GM18861 (cell line): ENCODE data around the gene ZNF160.
"Not testable (repeated sequence)": the region's sequence is repeated elsewhere in the genome, so short reads cannot be mapped to it uniquely, and the experiment has no call there.

Source experiments
- ATAC-seq: cut with Tn5 transposase; IDR thresholded peaks from one replicate; pipeline ENCODE4 v1.9.1; 2021; ENCODE audit not compliant: unreplicated experiment

Gene ZNF160

GRCh38 chr19:53092723-53093122 lies 10.5 kb downstream of the ZNF160 start:
- ATAC-seq, result no peak

- ATAC-seq, result no peak
These were observed 11.6 kb downstream of the ZNF160 start for GRCh38 chr19:53091413-53092254.

GRCh38 chr19:53088091-53088490 lies 15.1 kb downstream of the ZNF160 start:
- no peak for ATAC-seq

GRCh38 chr19:53086949-53087348 lies 16.3 kb downstream of the ZNF160 start:
- no peak for ATAC-seq

GRCh38 chr19:53085496-53085895 lies 17.7 kb downstream of the ZNF160 start:
- no peak for ATAC-seq

- no peak for ATAC-seq
These were observed 20.3 kb downstream of the ZNF160 start for GRCh38 chr19:53082929-53083328.

GRCh38 chr19:53079313-53079924 lies 23.8 kb downstream of the ZNF160 start:
- ATAC-seq, result no peak

- ATAC-seq, result no peak
These were observed 24.6 kb downstream of the ZNF160 start for GRCh38 chr19:53078668-53079067.

- no peak for ATAC-seq
These were observed 26.2 kb downstream of the ZNF160 start for GRCh38 chr19:53076984-53077383.

- no peak for ATAC-seq
These were observed 34.4 kb downstream of the ZNF160 start for GRCh38 chr19:53068834-53069233.

GRCh38 chr19:53068199-53068598 lies 35.0 kb downstream of the ZNF160 start:
- ATAC-seq, result no peak

GRCh38 chr19:53057904-53058580 lies 45.2 kb downstream of the ZNF160 start:
- no peak for ATAC-seq

- no peak for ATAC-seq
These were observed 48.1 kb downstream of the ZNF160 start for GRCh38 chr19:53055117-53055516.

- ATAC-seq, result no peak
These were observed 55.8 kb downstream of the ZNF160 start for GRCh38 chr19:53047379-53047778.

- no peak for ATAC-seq
These were observed 57.7 kb downstream of the ZNF160 start for GRCh38 chr19:53045536-53045935.

GRCh38 chr19:53041366-53041765 lies 61.9 kb downstream of the ZNF160 start:
- no peak for ATAC-seq

GRCh38 chr19:53037101-53038097 lies 65.8 kb downstream of the ZNF160 start:
- no peak for ATAC-seq

GRCh38 chr19:53034948-53035675 lies 68.1 kb downstream of the ZNF160 start:
- ATAC-seq, result no peak

- ATAC-seq, result no peak
These were observed 69.2 kb downstream of the ZNF160 start for GRCh38 chr19:53034054-53034453.

GRCh38 chr19:53028306-53028705 lies 74.9 kb downstream of the ZNF160 start:
- not testable (repeated sequence) for ATAC-seq
